ENCODE results near the gene CFAP299. TPM values are rescaled to one million over a fixed set of nuclear protein-coding genes. Genes with fewer than 3 reads are reported as not detected.

The CFAP299 gene
- total and polyA plus RNA-seq, 2 of the 8 experiments (the other 6 are each of a cell fraction or from before 2014, with no cell fraction given), result not detected

DNA sequence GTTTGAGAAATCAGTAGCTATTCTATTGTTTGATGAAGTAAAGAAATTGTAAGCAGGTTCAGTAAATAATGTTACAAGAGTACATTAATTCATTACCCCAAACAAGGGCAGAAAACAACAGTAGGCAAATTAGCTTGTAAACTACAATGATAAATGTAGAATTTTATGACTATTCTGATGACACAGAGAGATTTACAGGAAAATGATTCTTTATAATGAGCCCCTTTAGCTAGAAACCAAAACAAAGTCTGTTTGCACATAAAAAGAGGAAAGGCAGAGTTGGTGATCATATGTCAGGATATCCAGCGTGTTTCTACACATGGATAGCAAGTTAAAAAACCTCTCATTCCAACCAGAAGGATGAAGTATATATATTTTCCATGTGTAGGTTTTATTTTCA lies 204.8 kb downstream of the CFAP299 start:
- Histone ChIP-seq H3K4me1 (replicated peaks in 1 of 4; ENCODE audit: control insufficient read depth in 3 of 4, insufficient read depth in 4 of 4, low read length in 3 of 4) (no peaks in the 10 kb centered on the region), H3K4me3 (ENCODE audit: extremely low read depth in 1 of 4, insufficient read depth in 2 of 4, low read depth in 3 of 4, low read length in 4 of 4) (no peak overlapping the region), H2AFZ (ENCODE audit: low read length) (no peak overlapping the region), H2AK5ac (ENCODE audit: low read depth, low read length) (no peak overlapping the region), H3K14ac (ENCODE audit: insufficient read length) (no peak overlapping the region), H3K79me1 (ENCODE audit: low read depth, low read length) (no peaks in the 10 kb centered on the region), H2BK15ac (ENCODE audit: low read length) (no peak overlapping the region), H2BK20ac (ENCODE audit: low read length) (no peak overlapping the region), H4K5ac (ENCODE audit: insufficient read length, low read depth, low read length) (no peak overlapping the region), H3K56ac (replicated peaks; ENCODE audit: insufficient read length, low read depth, low read length) (no peak overlapping the region), H4K8ac (ENCODE audit: extremely low read depth, insufficient read depth, low read length) (no peak overlapping the region), H4K20me1 (replicated peaks in 1 of 2; ENCODE audit: control insufficient read depth in 1 of 2, insufficient read depth in 2 of 2, low read length in 2 of 2) (no peaks in the 10 kb centered on the region), H3K9me3 (ENCODE audit: insufficient read depth in 2 of 2, low read depth in 1 of 2, low read length in 1 of 2) (no peaks in the 10 kb centered on the region), H3K4ac (replicated peaks; ENCODE audit: insufficient read length, low read depth, low read length) (no peak overlapping the region), H2BK5ac (ENCODE audit: low read depth, low read length) (no peak overlapping the region), H3K79me2 (ENCODE audit: control insufficient read depth in 1 of 2, insufficient read depth in 2 of 2, low read length in 2 of 2) (no peaks in the 10 kb centered on the region), H3K23me2 (ENCODE audit: low read depth, low read length) (no peaks in the 10 kb centered on the region), H3K18ac (ENCODE audit: extremely low read depth, low read length) (no peak overlapping the region), H2BK120ac (replicated peaks; ENCODE audit: low read depth, low read length) (no peak overlapping the region), H2BK12ac (ENCODE audit: low read depth, low read length) (no peak overlapping the region), H3K27ac (ENCODE audit: low read depth, low read length) (no peak overlapping the region), H4K91ac (replicated peaks; ENCODE audit: insufficient read length, low read length) (no peak overlapping the region), H3K27me3 (replicated peaks in 1 of 4; ENCODE audit: control insufficient read depth in 3 of 4, extremely low read depth in 1 of 4, insufficient read depth in 3 of 4, low read length in 3 of 4) (no peaks in the 10 kb centered on the region), H3K4me2 (ENCODE audit: insufficient read depth in 1 of 2, low read depth in 2 of 2, low read length in 2 of 2) (no peak overlapping the region), H3K23ac (ENCODE audit: insufficient read length) (no peak overlapping the region), H3K36me3 (ENCODE audit: control insufficient read depth in 2 of 4, insufficient read depth in 4 of 4, low read length in 3 of 4) (no peaks in the 10 kb centered on the region), H3K9ac (replicated peaks in 1 of 4; ENCODE audit: extremely low read depth in 1 of 4, low read depth in 3 of 4, low read length in 3 of 4) (no peak overlapping the region)
- no peak for FAIRE-seq
- POLR2A ChIA-PET (ENCODE audit: partially characterized antibody), result no interaction called here
- CTCF ChIA-PET (ENCODE audit: partially characterized antibody), result interaction anchor here (1.1 to 1.5 kb wide), 4 partner anchors 11 to 450 kb away, joined by 3 to 5 read pairs (median 4); no protein-coding TSS in a partner anchor
- no peak for DNase-seq (ENCODE audit: low read depth in 1 of 2, low spot score in 2 of 2)
- 75% methylated on average over 1 of the region's 1 CpG; no CpG with 5 or more reads in 1 of the 2 experiments for WGBS, 2 experiments (ENCODE audit: extremely low coverage in 1 of 2, insufficient coverage in 1 of 2, insufficient read length in 1 of 2, insufficient replicate concordance in 2 of 2, low coverage in 1 of 2, low lambda C conversion rate in 2 of 2, missing lambda C conversion rate in 1 of 2)
- TF ChIP-seq, protein P1, sequence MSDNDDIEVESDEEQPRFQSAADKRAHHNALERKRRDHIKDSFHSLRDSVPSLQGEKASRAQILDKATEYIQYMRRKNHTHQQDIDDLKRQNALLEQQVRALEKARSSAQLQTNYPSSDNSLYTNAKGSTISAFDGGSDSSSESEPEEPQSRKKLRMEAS (IDR thresholded peaks at IDR 0.05), result no peak
- no peak for TF ChIP-seq SIN3A (conservative IDR thresholded peaks at IDR 0.05 in 1 of 2, IDR thresholded peaks at IDR 0.05 in 1 of 2; ENCODE audit: low read depth in 1 of 2, low read length in 2 of 2)
- no peak for TF ChIP-seq PHF8 (conservative IDR thresholded peaks at IDR 0.05; ENCODE audit: low read depth, low read length)
- TF ChIP-seq MAFK (IDR thresholded peaks at IDR 0.05; ENCODE audit: low read depth, low read length), result no peak
- TF ChIP-seq CHD2 (IDR thresholded peaks at IDR 0.05; ENCODE audit: low read length), result no peak
- TF ChIP-seq EGR1 (IDR thresholded peaks at IDR 0.05; ENCODE audit: borderline replicate concordance, low read depth, low read length), result no peak
- TF ChIP-seq POLR2A (IDR thresholded peaks at IDR 0.05; ENCODE audit: control extremely low read depth in 1 of 2, low read depth in 2 of 2, low read length in 2 of 2), result no peak
- TF ChIP-seq, protein P2, sequence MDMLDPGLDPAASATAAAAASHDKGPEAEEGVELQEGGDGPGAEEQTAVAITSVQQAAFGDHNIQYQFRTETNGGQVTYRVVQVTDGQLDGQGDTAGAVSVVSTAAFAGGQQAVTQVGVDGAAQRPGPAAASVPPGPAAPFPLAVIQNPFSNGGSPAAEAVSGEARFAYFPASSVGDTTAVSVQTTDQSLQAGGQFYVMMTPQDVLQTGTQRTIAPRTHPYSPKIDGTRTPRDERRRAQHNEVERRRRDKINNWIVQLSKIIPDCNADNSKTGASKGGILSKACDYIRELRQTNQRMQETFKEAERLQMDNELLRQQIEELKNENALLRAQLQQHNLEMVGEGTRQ (IDR thresholded peaks at IDR 0.05; ENCODE audit: low read length), result no peak
- TF ChIP-seq, protein P3, sequence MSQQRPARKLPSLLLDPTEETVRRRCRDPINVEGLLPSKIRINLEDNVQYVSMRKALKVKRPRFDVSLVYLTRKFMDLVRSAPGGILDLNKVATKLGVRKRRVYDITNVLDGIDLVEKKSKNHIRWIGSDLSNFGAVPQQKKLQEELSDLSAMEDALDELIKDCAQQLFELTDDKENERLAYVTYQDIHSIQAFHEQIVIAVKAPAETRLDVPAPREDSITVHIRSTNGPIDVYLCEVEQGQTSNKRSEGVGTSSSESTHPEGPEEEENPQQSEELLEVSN (IDR thresholded peaks at IDR 0.05), result no peak
- TF ChIP-seq TAF1 (IDR thresholded peaks at IDR 0.05; ENCODE audit: low read depth, low read length), result no peak
- no peak for TF ChIP-seq HDAC2 (IDR thresholded peaks at IDR 0.05; ENCODE audit: borderline replicate concordance in 1 of 2, low read depth in 2 of 2, low read length in 2 of 2)
- TF ChIP-seq ZNF274 (IDR thresholded peaks at IDR 0.05; ENCODE audit: borderline replicate concordance, extremely low read depth, low read length), result no peak
